ENCODE data around the gene C18orf32. TPM values are rescaled to one million over a fixed set of nuclear protein-coding genes. Genes with fewer than 3 reads are reported as not detected.
"Not testable (repeated sequence)": the region's sequence is repeated elsewhere in the genome, so short reads cannot be mapped to it uniquely, and the experiment has no call there.

C18orf32 gene
- total and polyA plus RNA-seq, 2 experiments from 2014 or later: 77.9 to 105 TPM

DNA sequence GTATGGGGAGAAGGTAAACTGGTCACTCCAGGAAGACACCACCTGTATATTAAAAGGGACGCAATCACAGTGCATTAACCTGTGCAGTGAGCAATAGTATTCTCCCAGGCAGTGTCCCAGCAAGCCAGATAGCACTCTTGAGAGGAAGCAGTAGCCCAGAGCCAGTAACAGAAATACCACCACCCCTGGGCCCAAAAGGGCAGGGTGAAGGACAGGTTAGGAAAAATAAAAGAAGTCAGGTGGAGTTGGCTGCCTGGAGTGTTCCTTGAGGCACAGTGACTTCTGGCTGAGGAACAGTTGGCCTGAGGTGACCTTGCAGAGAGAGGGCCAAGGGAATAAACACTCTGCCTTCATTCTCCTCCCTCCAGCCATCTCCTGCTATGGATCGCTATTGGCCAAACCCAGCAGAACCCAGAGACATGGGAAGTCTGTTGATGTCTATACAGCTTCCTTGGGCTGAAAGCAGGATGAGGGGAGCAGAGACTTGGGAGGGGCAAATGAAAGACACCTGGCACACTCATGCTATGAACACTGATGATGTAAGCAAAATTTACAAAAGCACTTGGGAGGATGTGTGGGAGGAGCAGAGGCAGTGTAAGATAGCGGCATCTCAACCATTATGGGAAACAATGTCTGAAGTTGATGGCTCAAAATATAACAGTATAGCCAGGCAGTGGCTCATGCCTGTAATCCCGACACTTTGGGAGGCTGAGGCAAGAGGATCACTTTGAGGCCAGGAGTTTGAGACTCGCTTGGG, 7.5 kb downstream of the C18orf32 start:
- Histone ChIP-seq H3K4me3 (no peak overlapping the region), H4K20me1 (ENCODE audit: insufficient read depth, poor library complexity, severe bottlenecking) (peaks cover 5% of the 10 kb centered on the region), H3K36me3 (replicated peaks; ENCODE audit: insufficient read depth, low read depth) (no peaks in the 10 kb centered on the region), H3K4me1 (ENCODE audit: insufficient read depth) (no peaks in the 10 kb centered on the region), H3K9me3 (ENCODE audit: low read depth) (no peaks in the 10 kb centered on the region), H3K4me2 (no peak overlapping the region), H3K79me2 (peaks cover 17% of the 10 kb centered on the region), H3K27ac (no peak overlapping the region), H3K9me2 (replicated peaks; ENCODE audit: insufficient read depth) (no peaks in the 10 kb centered on the region), H3K27me3 (no peaks in the 10 kb centered on the region), H2AFZ (no peak overlapping the region)
- TF ChIP-seq, protein P1, sequence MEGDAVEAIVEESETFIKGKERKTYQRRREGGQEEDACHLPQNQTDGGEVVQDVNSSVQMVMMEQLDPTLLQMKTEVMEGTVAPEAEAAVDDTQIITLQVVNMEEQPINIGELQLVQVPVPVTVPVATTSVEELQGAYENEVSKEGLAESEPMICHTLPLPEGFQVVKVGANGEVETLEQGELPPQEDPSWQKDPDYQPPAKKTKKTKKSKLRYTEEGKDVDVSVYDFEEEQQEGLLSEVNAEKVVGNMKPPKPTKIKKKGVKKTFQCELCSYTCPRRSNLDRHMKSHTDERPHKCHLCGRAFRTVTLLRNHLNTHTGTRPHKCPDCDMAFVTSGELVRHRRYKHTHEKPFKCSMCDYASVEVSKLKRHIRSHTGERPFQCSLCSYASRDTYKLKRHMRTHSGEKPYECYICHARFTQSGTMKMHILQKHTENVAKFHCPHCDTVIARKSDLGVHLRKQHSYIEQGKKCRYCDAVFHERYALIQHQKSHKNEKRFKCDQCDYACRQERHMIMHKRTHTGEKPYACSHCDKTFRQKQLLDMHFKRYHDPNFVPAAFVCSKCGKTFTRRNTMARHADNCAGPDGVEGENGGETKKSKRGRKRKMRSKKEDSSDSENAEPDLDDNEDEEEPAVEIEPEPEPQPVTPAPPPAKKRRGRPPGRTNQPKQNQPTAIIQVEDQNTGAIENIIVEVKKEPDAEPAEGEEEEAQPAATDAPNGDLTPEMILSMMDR (IDR thresholded peaks at IDR 0.05; ENCODE audit: poor library complexity): no peak
- TF ChIP-seq EZH2phosphoT487 (IDR thresholded peaks at IDR 0.05; ENCODE audit: low read depth, severe bottlenecking, unreplicated experiment): no peak
- TF ChIP-seq EZH2 (IDR thresholded peaks at IDR 0.05; ENCODE audit: borderline replicate concordance): no peak
- 93% methylated on average over 5 of the region's 5 CpGs for WGBS (ENCODE audit: low lambda C conversion rate, missing lambda C conversion rate)
- DNase-seq (ENCODE audit: low spot score): no peak

DNA sequence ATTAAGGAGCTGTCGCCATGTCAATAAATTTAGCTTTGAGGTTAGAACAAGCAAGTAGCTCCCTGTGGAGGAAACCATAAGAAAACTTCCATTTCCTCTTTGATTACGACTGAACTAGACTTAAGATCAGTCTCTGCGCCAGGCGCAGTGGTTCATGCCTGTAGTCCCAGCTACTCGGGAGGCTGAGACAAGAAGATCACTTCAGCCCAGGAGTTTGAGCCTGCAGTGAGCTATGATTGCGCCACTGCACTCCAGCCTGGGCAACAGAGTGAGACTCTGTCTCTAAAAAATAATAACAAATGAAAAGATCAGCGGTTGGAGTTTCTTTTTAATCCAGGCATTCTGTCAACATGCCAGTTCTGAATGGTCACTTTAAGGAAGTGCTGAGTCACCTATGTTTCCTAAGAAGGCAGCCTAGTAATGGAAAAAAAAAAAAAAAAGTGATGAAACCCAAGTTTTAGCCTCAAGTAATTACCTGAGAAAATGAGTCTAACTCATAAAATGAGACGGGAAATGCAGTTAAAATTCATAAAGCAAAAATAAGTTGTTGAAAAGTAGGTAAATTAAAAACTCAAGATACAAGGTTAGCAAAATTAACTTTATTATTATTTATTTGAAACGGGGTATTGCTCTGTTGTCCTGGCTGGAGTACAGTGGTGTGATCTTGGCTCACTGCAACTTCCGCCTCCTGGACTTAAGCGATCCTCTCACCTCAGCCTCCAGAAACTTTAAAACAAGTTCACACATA, 10.2 kb downstream of the C18orf32 start:
- Histone ChIP-seq H3K4me2 (no peak overlapping the region), H3K27ac (peak overlapping the region; percentile 26), H3K36me3 (replicated peaks; ENCODE audit: insufficient read depth, low read depth) (no peaks in the 10 kb centered on the region), H3K4me1 (ENCODE audit: insufficient read depth) (no peaks in the 10 kb centered on the region), H4K20me1 (ENCODE audit: insufficient read depth, poor library complexity, severe bottlenecking) (no peaks in the 10 kb centered on the region), H3K27me3 (no peaks in the 10 kb centered on the region), H3K9me2 (replicated peaks; ENCODE audit: insufficient read depth) (no peaks in the 10 kb centered on the region), H3K79me2 (no peaks in the 10 kb centered on the region), H3K4me3 (no peak overlapping the region), H3K9me3 (ENCODE audit: low read depth) (no peaks in the 10 kb centered on the region), H2AFZ (no peak overlapping the region)
- 87% methylated on average over 11 of the region's 11 CpGs for WGBS (ENCODE audit: low lambda C conversion rate, missing lambda C conversion rate)
- TF ChIP-seq EZH2 (IDR thresholded peaks at IDR 0.05; ENCODE audit: borderline replicate concordance): no peak
- TF ChIP-seq, protein P1 (IDR thresholded peaks at IDR 0.05; ENCODE audit: poor library complexity): no peak
- TF ChIP-seq EZH2phosphoT487 (IDR thresholded peaks at IDR 0.05; ENCODE audit: low read depth, severe bottlenecking, unreplicated experiment): no peak
- DNase-seq (ENCODE audit: low spot score): peak; percentile 43

DNA sequence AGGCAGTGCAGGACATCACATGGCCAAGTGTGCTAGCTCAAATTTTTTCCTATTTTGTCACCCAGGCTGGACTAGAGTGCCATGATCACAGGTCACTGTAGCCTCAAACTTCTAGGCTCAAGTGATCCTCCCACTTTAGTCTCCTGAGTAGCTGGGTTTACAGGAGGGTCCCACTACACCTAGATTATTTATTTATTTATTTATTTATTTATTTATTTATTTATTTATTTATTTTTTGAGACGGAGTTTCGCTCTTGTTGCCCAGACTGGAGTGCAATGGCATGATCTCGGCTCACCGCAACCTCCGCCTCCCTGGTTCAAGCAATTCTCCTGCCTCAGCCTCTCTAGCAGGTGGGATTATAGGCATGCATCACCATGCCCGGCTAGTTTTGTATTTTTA, 12.1 kb downstream of the C18orf32 start:
- not testable (repeated sequence) for H3K9me3 ChIP-seq (ENCODE audit: low read depth); DNase-seq (ENCODE audit: low spot score); H3K27ac ChIP-seq; H3K79me2 ChIP-seq; H3K36me3 ChIP-seq (replicated peaks; ENCODE audit: insufficient read depth, low read depth); H2AFZ ChIP-seq; H3K4me2 ChIP-seq; H4K20me1 ChIP-seq (ENCODE audit: insufficient read depth, poor library complexity, severe bottlenecking); H3K4me1 ChIP-seq (ENCODE audit: insufficient read depth); H3K27me3 ChIP-seq; H3K9me2 ChIP-seq (replicated peaks; ENCODE audit: insufficient read depth); H3K4me3 ChIP-seq
- WGBS (ENCODE audit: low lambda C conversion rate, missing lambda C conversion rate): 96% methylated on average over 6 of the region's 6 CpGs

DNA sequence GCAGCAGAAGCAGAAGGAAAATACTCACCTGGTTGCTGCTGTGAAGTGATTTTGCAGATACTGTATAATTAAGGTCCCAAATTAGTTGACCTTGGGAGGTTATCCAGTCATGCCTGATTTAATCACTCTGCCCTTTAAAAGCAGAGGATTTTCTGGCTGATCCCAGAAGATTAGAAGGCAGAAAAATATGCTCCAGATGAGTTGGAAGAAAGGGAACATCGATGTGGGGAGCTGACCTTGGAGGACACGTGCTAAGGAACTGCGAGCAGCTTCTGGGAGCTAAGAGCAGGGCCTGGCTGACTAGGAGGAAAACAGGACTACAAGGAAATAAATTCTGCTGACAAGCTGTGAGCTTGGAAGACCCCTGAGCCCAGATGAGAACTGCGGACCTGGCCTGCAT, 13.3 kb downstream of the C18orf32 start:
- Histone ChIP-seq H2AFZ (no peak overlapping the region), H3K9me2 (replicated peaks; ENCODE audit: insufficient read depth) (no peaks in the 10 kb centered on the region), H3K79me2 (no peaks in the 10 kb centered on the region), H3K9me3 (ENCODE audit: low read depth) (no peaks in the 10 kb centered on the region), H3K4me2 (no peak overlapping the region), H3K4me3 (no peak overlapping the region), H3K27ac (no peak overlapping the region), H3K4me1 (ENCODE audit: insufficient read depth) (no peaks in the 10 kb centered on the region), H4K20me1 (ENCODE audit: insufficient read depth, poor library complexity, severe bottlenecking) (no peaks in the 10 kb centered on the region), H3K27me3 (no peaks in the 10 kb centered on the region), H3K36me3 (replicated peaks; ENCODE audit: insufficient read depth, low read depth) (no peaks in the 10 kb centered on the region)
- TF ChIP-seq, protein P1 (IDR thresholded peaks at IDR 0.05; ENCODE audit: poor library complexity): no peak
- no peak for TF ChIP-seq EZH2 (IDR thresholded peaks at IDR 0.05; ENCODE audit: borderline replicate concordance)
- no peak for TF ChIP-seq EZH2phosphoT487 (IDR thresholded peaks at IDR 0.05; ENCODE audit: low read depth, severe bottlenecking, unreplicated experiment)
- DNase-seq (ENCODE audit: low spot score): no peak
- WGBS (ENCODE audit: low lambda C conversion rate, missing lambda C conversion rate): 45% methylated on average over 4 of the region's 4 CpGs
